SHP77 (cell line): Measurements from ENCODE around the gene ZMYND8.
A peak's percentile ranks its signal among the peaks of the same experiment; 100 is the strongest.
"Not testable (repeated sequence)": the region's sequence is repeated elsewhere in the genome, so short reads cannot be mapped to it uniquely, and the experiment has no call there.

Experiments
- DNase-seq, 2 experiments: peaks; one replicate each; lab custom pipeline; 2025; lab: John Stamatoyannopoulos, UW

The ZMYND8 gene

DNA sequence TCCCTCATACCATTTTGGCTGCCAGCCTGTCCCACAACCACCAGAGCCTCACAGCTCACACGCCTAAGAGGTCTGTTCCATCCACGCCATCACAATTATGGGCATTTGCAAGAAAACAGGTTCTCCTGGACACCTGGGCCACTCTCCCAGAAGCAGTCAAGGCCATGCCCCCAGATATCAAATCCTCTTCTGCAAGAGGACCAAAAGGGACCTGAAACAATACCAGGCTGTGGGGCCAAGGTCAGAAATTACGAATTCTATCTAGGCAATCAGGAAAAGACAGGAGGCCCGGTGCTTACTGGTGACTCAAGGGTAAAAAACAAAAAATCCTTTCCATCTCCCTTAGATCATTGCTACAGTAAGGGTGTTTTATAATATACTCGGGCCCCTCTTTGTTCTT, 69.8 kb downstream of the ZMYND8 start:
- DNase-seq = no peak

DNA sequence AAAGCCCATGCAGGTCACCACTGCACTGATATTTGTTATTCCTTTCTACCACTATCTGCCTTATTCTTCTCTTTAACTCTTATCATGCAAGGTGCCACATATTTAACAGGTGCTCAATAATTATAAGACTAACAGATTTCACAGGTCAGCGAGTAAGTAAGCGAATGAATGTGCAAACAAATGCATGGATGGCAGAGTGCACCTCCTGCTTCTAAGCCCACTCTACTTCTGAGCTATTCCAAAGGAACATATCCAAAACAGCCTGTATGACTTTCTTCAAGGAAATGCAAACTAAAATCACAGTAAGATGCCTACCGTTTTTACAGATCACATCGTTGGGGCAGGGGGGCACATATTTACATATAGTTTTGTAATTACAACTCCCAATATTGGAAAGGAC, 71.3 kb downstream of the ZMYND8 start:
- no peak for DNase-seq

DNA sequence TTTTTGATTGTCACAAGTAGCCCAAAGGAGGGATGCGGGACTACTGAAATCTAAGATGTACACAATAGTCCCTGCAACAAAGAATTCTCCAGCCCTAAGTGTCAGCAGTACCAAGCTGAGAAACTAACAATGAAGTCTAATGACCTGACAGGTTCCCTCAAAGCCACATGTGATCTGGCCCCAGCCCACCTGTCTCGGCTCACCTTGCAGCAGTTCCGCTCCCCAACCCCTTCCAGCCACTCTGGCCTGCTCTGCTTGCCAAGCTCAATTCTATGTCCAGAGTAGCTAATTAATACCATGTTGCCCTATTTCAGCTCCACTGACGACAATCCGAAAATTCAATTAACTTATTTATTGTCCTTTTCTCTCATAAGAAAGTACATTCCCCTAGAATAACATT, 72.1 kb downstream of the ZMYND8 start:
- no peak for DNase-seq

DNA sequence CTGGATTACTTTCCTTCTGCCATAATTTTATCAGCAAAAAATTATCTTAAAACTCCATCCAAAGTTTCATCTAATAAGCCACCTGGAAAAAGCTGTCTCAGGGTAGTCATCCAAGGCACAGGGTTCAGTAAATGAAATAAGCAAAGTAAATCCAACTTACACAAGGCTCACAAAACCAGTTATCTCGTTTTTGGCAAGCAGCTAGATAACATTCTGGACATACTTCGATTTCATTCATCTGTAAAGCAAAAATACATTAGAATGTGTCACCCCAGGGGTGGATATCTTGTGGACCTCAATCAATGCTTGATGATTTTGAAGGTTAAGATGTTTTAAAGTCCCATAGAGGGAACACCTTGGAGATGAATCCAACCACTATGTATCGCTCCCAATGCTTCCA, 73.1 kb downstream of the ZMYND8 start:
- no peak for DNase-seq

DNA sequence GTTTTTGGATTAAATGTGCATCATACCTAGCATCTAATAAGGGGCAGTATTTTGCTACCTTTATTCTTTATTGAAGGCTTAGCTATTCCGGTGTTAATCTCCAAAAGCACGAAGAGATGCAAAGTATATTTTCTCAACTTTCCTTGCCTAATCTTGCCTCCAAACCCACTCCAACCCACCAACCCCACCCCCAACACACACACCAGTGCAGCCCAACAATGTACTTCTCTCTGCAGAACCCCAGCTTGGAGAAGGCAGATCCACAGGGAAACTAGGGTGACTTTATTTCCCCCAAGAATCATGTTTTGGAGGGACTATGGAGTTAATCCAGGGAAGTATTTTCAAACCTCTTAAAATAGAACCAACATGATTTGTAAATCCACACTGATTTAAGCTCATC, 73.6 kb downstream of the ZMYND8 start:
- DNase-seq = no peak

DNA sequence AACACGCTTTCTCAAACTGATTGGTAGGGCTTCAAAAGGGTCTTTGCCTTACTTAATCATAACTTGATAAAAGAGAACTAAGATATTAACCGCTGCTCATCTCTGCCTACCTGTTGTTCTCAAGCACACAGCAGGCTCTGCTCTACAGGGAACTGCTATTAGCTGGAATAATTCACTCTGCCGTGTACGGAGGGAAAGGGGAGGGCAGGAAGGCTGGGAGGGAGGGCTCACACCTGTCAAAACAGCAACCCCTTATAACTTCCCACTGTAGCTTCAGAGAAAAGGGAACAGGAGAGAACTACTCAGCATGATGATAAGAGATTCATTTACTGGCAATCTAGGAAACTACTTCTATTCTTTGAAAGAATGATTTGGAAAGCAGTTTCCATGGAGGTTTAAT, 75.1 kb downstream of the ZMYND8 start:
- DNase-seq = no peak

DNA sequence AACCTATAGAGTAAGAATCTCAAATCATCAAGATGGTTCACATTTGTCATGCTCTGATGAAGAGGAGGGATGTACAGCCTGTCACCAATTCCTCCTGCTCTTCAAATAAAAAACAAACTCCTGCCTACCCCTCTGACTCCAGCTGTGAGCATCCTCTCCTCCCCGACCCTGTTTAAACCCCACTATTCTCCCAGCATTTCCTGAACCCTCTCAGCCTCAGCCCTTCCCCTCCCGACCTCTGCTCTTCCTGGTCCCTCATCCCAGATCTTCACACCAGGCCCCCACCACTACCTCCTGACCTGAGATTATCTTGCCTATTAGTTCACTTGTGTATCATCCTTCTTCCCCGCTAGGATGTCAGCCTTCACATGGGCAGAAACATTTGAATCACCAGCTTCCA, 75.8 kb downstream of the ZMYND8 start:
- DNase-seq = no peak

DNA sequence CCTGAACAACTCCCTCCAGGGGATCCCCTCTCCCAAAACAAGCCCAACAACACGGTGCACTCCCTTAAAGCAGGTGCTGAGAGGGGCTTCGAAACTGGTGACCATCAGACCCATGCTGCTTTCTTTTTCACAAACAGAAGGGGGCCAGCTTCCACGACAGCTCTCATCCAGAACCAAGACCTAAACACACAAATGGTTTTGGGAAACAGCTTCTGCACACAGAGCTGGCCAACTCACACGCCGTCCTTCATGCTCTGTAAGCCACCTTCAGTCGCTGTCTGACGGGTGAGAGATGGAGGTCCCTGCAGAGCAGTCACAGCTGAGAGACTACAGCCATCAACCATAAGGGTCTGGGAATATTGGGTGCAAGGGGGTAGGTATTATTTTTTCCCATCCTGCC, 76.3 kb downstream of the ZMYND8 start:
- no peak for DNase-seq

DNA sequence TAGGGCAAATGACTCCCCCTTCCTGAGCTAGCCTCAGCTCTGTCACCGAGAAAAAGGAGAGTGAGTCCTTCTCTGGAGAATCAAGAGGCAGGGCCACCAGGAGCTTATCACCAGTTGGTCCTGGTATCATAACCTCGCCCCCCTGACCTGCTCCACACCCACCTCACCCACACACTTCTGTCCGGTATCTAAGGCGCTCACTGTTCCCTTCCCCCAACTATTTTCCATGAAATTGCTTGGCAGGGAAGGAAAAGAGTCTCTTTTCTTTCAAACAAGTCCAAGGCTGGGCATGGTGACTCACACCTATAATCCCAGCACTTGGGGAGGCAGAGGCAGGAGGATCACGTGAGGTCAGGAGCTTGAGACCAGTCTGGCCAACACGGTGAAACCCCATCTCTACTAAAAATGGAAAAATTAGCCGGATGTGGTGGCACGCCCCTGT, 77.6 kb downstream of the ZMYND8 start:
- DNase-seq = no peak

DNA sequence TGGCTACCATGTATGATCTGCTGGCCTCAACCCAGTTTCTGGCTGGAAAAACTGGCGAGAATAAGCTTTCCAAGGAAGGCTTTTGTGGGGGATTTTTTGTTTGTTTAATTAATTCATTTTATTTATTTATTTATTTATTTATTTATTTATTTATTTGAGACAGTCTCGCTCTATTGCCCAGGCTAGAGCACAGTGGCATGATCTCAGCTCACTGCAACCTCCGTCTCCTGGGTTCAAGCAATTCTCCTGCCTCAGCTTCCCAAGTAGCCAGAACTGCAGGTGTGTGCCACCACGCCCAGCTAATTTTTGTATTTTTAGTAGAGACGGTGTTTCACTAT, 79.0 kb downstream of the ZMYND8 start:
- not testable (repeated sequence) for DNase-seq

DNA sequence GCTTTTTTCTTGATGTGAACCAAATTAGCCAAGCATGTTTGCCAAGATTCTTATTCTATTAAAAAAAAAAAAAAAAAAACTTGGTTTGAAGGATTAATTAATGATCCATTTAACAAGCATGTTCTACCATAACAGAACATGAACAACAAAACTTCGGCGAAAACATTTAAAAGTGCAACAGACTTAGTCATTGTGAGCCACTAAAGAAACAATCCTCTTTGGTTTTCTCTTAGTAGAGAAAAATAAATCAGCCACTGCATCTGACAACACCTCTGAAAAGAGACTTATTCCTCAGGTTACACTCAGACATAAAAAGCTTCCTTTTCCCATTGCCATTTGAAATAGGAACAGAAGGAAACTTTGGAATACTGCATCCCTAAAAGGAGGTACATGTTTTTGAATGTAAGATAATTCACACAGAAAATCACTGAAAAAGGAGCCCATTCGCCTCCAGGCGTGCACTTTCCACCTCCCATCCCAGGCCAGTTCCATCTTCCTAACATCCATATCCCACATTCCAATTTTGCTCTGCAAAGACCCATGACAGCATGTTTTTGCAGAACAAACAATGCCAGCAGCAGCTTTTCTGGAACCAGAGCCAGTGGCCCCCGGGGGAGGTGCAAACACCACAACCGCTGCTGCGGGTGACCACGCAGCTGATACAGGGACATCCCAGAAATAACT, 79.5 kb downstream of the ZMYND8 start:
- no peak for DNase-seq

DNA sequence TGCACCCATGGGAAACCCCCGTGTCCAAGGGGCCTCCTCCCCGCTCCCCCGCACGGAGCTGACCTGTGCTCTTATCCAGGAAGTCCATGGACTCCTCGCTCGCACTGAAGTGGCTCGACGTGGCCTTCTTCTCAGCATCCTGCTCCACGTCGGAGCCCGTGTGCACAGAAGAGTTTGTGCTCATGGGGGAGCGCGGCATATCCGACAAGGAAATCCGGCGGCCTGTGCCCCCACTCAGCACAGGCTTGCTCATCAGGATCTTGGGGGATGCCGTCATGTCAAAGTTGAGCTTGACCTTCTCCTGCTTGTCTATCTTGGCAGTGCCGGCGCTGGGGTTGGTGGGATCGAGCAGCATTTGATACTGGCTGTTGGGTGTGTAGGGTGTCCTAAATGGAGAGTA, 80.2 kb downstream of the ZMYND8 start:
- DNase-seq = no peak

DNA sequence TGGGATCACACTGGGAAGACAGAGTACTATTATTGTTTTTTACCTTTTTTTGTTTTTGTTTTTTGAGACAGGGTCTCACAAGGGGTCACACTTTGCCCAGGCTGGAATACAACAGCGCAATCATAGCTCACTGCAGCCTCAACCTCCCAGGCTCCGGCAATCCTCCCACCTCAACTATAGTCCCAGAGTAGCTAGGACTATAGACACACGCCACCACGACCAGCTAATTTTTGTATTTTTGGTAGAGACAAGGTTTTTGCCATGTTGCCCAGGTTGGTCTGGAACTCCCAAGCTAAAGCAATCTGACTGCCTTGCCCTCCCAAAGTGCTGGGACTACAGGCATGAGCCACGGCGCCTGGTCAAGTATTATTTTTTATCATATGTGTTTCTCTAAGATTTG, 81.0 kb downstream of the ZMYND8 start:
- DNase-seq = no peak

DNA sequence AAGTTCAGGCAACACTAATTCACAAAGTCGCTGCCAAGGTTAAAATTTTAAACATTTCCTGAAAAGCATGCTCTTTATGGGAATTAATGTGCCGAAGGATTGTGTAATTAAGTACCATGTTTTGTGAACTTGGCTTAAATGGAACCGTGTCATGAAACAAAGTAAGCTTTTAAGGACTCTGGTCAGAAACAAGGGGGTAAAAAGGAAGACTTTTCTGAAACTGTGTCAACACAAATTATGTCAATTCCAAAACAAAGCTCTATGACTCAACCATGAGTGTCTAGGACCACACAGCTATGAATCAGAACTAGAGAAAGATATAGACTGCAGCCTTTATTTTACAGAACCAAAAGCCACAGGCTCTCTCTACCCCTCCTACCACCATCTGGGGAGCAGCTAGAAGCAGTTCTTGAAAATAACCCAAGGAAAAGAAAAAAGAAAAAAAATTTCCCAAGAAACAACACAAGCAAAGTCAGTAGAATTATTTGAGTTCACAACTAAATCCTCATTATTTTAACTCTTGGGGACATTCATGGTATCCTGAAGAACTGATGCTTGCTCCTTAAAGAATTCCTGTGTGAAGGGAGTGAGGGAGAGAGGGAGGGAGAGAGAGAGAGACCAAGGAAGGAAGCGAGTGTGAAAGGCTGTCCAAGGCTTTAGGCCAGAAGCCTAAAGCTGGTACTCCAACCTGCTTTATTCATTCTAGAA, 81.9 kb downstream of the ZMYND8 start:
- no peak for DNase-seq

DNA sequence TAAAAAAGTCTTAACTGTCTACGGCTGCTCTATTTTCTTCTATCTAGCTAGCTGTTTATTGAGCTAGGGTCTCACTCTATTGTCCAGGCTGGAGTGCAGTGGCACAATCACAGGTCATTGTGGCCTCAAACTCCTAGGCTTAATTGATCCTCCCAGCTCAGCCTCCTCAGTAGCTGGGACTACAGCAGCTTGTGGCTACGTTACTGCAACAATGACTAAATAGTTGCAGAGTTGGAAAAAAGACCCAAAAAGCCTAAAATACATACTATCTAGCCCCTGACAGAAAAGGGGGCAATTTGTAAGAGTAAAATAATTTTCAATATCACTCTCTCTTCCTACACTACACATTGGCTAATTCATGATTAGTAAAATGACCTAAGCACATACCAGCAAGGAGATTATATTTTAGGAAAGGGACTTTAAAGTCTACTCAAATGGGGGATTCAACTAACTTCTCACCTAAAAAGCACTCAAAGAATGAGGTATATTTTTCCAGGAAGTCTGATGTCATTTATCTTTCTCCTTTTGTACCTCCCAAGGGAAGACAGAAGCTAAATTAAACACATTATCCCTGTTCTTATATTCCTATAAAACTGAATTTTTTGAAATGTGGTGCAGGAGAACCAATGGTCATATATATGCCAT, 82.8 kb downstream of the ZMYND8 start:
- no peak for DNase-seq

DNA sequence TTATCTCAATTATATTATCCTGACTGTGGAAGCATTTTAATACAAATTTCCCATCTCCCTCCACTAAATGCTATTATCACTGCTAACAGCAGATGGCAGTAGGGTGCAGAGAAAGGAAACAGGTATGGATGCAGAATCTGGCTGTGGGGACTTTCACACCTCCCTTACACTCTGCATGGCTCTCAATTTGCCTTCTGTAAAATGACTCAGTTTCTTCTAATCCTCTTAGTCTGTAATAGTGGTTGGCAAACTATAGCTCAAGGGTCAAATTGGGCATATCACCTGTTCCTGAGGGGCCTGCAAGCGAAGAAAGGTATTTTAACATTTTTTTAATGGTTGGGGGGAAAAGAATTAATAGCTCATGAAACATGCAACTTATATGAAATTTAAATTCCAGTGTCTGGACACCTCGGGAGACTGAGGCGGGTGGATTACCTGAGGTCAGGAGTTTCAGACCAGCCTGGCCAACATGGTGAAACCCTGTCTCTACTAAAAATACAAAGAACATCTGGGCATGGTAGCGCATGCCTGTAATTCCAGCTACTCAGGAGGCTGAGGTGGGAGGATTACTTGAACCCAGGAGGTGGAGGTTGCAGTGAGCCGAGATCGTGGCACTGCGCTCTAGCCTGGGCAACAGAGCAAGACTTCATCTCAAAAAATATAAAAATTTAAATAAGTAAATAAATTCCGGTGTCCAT, 83.5 kb downstream of the ZMYND8 start:
- DNase-seq = peak; percentile 7 to 40

DNA sequence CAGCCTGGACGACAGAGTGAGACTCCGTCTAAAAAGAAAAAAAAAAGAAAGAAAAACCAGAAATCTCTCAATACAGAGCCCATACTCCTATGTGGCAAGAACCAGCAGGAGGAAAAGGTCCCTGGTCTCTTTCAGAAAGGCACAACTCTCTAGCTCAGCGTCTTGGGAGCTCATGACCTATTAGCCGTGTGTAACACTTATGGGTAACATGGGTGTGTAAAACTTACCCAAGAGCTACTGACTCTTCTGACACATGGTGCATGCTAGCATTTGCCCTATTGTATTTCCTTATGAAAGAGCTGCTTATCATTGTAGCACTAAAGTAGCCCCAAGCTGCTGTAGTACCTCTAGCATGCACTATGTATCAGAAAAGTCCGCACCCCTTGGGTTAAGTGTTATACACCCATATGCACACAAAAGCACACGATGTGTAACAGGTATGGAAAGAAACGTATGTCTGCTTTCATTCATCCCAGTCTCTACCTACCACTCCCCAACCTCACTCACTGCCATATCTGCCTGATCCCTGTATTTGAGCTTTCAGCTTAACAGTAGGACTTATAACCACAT, 85.4 kb downstream of the ZMYND8 start:
- DNase-seq = no peak

DNA sequence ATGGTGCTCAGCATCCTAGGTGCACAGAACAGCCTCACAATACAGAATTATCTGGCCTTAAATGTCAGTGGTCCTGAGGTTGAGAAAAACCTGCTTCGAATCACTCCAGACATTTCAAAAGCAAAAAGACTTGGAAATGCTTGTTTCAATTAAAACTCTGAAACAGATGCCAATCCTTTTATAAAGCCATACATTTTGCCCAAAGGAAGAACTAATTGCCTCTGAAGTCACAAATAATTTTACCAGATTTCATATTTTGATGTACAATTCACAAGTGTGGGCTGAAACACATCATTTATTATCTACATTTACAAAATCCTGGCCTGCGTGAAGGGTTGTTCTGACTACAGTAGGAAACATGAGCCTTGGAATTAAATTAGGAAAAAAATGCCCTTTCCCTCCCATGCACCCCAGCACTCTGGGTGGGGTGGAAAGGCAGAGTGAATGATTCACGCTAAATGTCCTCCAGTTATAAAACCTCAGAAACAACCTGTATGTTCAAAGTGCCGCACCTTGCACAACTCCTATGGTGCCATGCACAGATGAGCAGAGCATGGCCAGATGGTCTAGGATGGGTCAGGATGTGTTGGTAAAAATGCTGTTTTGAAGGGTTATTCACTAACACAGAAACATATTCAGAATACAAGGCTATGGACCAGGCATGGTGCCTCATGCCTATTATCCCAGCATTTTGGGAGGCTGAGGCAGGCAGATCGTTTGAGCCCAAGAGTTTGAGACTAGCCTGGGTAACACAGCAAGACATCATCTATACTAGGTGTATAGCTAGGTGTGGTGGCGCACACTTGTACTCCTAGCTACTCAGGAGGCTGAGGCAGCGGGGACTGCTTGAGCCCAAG, 87.0 kb downstream of the ZMYND8 start:
- no peak for DNase-seq

DNA sequence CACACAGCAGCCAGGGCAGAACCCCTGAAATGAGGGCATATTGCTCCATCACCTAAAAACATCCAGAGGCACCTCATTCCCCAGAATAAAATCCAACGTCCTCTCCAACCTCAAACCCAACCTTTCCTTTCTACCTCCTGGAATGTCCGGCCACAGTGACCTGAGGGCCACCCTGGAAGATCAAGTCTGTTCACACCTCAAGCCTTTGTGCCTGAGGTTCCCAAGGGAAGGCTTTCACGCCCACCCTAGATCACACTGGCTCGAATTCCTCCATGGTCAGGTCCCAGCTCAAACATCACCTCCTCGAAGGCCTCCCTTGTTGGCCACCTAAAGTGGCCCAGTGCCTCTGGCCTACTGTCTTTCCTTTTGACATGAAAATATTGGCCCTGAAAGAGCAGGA, 88.9 kb downstream of the ZMYND8 start:
- no peak for DNase-seq

DNA sequence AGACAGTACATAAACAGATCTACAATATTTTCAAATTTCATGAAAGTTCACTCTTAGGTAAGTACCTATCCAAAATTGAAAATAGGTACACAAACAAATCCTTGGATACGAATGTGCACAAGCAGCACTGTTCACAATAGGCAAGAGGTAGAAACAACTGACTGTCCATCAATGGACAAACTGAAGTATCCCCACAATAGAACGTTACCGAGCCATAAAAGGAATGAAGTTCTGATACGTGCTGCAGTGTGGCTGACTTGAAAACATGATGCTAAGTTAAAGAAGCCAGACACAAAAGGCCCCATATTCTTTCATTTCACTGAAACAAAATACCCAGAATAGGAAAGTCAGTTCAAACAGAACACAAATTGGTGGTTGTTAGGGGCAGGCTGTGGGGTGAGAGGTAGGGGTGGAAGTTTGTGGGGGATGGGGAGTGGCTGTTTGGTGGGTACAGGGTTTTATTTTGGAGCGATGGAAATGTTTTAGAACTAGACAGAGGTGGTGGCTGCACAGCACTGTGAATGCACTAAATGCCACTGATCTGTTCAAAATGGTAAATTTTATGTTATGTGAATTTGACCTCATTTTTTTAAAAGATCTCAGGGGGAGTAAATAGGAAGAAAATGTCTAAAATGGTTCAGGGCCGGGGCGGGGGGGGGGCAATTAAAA, 89.5 kb downstream of the ZMYND8 start:
- DNase-seq = no peak

DNA sequence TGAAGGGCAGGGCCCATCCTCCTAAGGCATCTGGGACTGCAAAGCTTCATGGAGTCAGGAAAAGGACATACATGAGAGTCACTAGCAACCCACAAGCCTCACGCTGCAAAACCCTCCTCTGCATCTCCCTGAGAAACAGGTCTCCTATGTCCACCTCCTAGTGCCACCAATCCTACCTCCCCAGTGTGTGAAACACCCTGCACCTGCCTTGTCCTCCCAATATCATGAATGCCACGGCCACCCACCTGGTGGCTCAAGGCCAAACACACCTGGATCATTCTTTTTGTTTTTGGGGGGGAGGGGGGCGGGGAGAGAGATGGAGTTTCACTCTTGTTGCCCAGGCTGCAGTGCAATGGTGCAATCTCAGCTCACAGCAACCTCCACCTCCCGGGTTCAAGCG, 90.5 kb downstream of the ZMYND8 start:
- DNase-seq = no peak
